GM12801 (cell line): ENCODE data around the gene CHST11.

Source experiments
- TF ChIP-seq, protein P1 (sequence below): IDR thresholded peaks from one replicate; pipeline ENCODE4 v1.5.1; 2011; ENCODE audit warnings: control low read depth; ENCODE audit not compliant: insufficient read length; ENCODE audit errors: extremely low read depth

Gene CHST11

DNA sequence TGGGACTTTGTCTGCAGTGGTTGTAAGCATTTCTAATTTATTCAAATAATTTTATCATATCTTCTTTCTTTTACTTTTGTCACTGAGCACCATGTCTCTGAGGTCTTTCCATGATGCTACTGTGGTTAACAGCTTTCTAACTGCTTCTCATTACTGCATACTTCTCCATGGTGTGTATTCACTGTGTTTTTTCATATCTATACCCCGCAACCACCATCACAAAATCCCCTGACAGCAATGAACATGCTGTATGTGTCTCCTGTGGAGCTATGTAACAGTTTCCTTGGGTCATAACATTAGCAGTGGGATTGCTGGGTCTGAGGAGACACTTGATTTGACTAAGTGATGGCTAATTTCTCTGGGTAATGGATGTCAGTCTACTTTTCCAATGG, 29.2 kb upstream of the CHST11 start:
- TF ChIP-seq, protein P1, sequence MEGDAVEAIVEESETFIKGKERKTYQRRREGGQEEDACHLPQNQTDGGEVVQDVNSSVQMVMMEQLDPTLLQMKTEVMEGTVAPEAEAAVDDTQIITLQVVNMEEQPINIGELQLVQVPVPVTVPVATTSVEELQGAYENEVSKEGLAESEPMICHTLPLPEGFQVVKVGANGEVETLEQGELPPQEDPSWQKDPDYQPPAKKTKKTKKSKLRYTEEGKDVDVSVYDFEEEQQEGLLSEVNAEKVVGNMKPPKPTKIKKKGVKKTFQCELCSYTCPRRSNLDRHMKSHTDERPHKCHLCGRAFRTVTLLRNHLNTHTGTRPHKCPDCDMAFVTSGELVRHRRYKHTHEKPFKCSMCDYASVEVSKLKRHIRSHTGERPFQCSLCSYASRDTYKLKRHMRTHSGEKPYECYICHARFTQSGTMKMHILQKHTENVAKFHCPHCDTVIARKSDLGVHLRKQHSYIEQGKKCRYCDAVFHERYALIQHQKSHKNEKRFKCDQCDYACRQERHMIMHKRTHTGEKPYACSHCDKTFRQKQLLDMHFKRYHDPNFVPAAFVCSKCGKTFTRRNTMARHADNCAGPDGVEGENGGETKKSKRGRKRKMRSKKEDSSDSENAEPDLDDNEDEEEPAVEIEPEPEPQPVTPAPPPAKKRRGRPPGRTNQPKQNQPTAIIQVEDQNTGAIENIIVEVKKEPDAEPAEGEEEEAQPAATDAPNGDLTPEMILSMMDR = no peak

DNA sequence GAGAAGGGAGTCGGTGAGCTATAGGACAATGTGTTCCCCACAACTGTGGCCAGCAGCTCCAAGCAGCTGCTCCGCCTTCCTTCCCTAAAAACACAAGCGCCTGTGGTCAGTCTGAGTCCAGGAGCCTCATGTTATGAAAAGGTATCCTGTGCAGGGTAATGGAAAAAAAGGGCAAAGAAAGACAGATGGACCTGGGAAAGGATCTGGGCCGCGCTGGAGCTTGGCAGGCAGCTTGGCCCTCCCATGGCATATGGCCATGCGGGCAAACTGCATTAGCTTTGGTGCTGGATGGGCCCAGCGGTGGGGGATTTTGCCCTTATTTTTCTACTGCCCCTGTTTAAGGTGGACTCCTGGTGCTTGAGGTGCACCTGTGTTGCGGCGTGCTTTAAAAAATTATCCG, 23.7 kb upstream of the CHST11 start:
- TF ChIP-seq, protein P1 = no peak

DNA sequence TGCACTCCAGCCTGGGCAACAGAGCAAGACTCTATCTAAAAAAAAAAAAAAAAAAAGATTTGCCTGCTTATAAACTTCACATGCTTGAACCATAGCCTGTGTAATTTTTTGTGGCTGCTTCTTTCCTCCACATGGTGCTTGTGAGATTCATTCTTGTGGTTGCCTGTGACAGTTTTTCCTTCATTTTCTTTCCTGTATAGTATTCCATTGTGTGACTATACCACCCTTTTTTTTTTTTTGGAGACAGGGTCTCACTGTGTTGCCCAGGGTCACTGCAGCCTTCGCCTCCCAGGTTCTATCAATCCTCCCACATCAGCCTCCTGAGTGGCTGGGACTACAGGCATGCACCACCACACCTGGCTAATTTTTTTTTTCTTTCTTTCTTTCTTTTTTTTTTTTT, 22.6 kb upstream of the CHST11 start:
- TF ChIP-seq, protein P1 = no peak

DNA sequence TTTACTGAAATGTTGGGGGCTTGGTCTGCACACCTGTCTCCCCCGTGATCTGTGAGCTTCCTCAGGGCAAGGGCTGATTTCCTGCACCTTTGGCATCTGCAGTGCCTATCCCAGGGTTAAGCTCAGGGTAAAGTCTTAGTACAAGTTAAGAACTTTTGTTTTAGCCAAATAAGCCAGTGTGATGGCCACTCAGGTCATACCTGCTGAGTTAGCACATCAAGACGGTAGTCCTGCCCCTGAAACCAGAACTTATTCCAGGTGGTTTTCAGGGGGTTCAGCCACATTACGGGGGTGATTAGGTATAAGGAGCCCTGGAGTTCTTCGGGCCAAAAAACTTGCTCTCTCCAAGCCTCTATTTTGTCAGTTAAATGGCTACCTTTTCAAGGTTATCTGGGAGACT, 21.6 kb upstream of the CHST11 start:
- TF ChIP-seq, protein P1 = no peak

DNA sequence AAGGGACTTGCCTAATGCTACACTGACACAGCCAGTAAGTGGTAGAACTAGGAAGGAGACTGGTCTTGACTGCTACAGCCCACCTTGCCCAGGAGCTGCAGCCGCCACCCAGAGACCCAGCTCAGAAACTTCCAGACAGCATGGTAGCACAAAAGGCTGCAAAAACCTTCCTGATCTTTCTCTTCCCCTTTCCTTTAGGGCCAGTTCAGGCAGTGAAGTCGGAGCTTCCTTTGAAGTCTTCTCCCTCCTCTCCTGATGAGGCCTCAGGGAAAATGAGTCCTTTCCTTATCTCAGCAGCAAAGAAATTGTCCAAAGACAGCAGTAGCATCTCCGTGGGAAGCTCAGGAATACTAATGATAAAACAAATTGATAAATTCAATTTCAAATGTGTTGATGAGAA, 21.0 kb upstream of the CHST11 start:
- TF ChIP-seq, protein P1 = no peak

DNA sequence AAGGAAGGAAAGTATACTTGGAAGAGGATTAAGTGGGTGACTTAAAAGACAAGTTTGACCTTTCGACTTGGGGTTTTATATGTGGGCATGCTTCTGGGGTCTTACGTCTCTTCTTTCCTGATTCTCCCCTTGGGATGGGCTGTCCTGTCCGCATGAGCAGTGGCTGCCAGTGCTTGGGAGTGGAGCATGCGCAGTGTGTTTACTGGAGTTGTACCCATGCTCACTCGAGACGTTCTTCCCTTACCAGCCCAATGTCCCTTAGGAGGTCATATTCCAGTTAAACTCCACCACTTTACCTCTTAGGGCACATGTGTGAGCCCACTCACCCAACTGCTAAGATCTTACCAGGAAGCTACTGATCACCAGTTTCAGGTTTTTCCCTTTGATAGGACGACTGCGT, 20.0 kb upstream of the CHST11 start:
- TF ChIP-seq, protein P1 = no peak

DNA sequence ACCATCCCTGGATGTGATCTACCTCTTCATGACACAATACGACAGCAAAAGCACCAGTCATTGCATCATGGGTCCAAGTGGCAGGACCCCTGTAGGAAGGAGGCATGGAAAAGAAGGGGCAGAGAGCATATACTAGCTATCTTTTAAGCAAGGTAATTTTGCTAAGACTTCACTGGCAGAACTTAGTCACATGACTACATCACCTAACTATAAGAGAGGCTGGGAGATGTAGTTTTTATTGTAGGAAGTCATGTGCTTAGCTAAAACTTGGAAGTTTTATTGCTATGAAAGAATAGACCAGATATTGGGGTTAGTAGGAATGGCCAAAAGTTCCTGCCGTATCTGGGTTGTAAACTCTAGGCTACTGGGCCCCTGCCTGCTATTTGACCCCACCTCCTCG, 18.6 kb upstream of the CHST11 start:
- TF ChIP-seq, protein P1 = no peak

DNA sequence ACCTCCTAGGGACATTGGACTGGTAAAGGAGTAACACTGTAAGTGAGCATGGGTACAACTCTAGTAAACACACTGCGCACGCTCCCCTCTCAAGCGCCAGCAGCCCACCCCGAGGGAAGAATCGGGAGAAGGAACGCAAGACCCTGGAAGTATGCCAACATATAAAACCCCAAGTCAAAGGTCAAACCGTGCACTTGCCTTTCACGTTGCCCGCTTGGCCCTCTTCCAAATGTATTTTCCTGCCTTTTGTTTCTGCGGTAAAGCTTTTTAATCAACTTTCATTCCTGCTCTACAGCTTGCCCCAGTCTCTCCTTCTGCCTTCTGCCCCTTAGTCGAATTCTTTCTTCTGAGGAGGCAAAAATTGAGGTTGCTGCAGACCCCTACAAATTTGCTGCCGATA, 17.6 kb upstream of the CHST11 start:
- TF ChIP-seq, protein P1 = no peak
